Upper lobe of left lung (tissue), 4 donors: ENCODE results near the gene SOX5.

Source experiments
- EP300 ChIP-seq, 4 donors: sonication (generic); formaldehyde crosslinking; IDR thresholded peaks; one replicate each; pipeline ENCODE4 v1.5.1; 2017; ENCODE audit warnings: antibody characterized with exemption in 4 of 4, control low read depth in 2 of 4
- POLR2A ChIP-seq, 4 donors: fragments of 450-650 bp; IDR thresholded peaks; one replicate each; pipeline ENCODE4 v1.5.1; 2016 to 2017; ENCODE audit warnings: antibody characterized with exemption in 4 of 4, mild to moderate bottlenecking in 2 of 4
- POLR2AphosphoS5 ChIP-seq, 2 donors: sonication (generic); formaldehyde crosslinking; IDR thresholded peaks; one replicate each; pipeline ENCODE4 v1.5.1; 2017; ENCODE audit warnings: antibody characterized with exemption in 2 of 2
- TF ChIP-seq, protein P1 (sequence below), 6 experiments: fragments of 450-650 bp in 4 of 6; fragments of 200-600 bp in 2 of 6; sonication (generic) in 2 of 6; IDR thresholded peaks; one replicate each; pipeline ENCODE4 v1.5.1; 2016 to 2019; ENCODE audit warnings: antibody characterized with exemption in 6 of 6

DNA sequence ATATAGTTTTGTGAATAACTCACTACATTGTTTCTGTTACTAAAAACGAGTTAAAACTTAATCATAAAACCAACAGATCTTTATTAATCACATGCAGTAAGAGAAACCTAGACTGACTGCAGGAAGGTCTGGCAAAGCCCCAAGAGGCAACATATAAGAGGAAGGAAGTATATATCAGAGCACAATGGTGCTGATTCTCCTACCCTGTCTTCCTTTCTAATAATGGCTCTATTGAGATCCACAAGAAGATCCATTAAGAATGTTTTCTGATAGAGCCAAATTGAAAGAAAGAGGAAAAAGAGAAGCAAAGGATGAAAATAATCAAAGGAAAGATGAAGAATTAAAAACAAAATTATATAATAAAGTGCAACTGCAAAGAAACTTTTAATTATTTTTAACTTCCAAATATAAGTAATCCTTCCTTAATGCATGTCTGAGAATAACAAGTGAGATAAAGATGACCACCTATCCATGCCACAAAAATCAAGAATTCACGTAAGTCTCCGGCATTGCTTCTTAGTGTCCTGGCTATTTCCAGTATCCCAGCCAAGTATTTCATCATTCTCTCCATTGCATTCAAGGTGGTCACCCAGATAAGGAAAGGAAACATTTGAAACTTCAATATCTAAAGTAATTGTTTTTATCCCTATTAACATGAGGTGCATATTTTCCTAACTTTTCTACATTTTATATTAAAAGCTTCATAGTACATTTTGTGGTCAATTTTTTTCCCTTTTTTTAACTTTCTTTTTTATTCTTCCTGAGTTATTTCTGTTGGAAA lies 62.2 kb downstream of the SOX5 start:
- TF ChIP-seq, protein P1, sequence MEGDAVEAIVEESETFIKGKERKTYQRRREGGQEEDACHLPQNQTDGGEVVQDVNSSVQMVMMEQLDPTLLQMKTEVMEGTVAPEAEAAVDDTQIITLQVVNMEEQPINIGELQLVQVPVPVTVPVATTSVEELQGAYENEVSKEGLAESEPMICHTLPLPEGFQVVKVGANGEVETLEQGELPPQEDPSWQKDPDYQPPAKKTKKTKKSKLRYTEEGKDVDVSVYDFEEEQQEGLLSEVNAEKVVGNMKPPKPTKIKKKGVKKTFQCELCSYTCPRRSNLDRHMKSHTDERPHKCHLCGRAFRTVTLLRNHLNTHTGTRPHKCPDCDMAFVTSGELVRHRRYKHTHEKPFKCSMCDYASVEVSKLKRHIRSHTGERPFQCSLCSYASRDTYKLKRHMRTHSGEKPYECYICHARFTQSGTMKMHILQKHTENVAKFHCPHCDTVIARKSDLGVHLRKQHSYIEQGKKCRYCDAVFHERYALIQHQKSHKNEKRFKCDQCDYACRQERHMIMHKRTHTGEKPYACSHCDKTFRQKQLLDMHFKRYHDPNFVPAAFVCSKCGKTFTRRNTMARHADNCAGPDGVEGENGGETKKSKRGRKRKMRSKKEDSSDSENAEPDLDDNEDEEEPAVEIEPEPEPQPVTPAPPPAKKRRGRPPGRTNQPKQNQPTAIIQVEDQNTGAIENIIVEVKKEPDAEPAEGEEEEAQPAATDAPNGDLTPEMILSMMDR (IDR thresholded peaks at IDR 0.05), result no peak
- TF ChIP-seq POLR2A (IDR thresholded peaks at IDR 0.05), result no peak
- TF ChIP-seq EP300 (IDR thresholded peaks at IDR 0.05), result no peak
- TF ChIP-seq POLR2AphosphoS5 (IDR thresholded peaks at IDR 0.05), result no peak
